ENCODE measurements around the gene ITGAX.

ITGAX gene

DNA sequence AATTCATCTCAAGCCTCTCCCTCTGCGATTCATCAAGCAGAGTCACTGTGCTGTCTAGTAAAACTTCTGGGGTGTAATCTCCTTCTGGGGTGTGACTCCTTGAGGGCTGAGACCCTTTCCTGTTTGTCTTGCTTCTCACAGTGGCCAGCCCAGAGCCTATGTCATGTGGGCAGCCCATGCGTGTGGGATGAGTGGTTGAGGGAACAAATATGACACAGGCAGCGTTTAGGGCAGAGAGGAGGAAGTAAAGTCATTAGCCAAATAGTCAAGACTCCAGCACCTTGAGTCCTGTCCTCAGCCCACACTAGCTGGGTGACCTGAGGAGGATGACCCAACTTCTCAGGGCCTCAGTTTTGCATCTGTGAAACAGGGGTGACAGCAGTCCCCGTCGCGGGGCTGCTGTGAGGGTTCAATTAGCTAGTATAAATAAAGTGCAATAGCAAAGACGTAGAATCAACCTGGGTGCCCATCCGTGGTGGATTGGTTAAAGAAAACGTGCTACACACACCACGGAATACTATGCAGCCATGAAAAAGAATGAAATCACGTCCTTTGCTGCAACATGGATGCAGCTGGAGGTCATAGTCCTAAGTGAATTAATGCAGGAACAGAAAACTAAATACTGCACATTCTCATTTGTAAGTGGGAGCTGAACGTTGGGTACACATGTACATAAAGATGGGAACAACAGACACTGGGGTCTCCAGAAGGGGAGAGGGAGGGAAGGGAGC is 4.5 kb upstream of the ITGAX start:
- no peak for DNase-seq

DNA sequence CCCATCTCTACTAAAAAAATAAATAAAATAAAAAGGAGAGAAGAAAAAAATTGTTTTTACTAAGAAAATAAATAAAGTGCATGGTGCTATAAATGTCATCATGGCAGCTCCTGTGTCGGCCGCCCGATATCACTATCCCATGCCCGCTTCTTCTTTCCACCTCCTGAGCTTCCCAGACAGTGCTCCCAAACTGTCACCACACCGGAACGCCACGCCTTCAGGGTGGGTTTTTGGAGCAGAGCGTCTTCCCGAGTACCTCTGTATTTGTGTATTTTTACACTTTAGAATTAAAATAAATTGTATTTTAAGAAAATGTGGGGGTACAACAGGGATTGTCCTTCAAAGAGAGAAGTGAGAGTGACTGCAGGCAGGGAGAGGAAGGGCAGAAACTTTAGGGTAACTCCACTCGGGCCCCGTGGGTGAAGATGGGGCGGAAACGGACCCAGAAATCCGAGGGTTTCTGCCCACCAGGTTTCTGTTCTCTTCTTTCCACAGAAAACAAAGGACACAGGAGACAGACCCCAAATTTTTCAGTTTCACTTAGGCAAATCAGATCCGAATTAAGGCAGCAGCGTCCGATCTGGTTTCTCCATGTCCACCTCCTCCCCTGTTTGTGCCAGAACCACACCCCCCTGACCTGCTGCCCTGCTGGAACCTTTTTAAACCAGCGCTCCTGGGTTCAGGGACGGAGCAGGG is 3.6 kb upstream of the ITGAX start:
- DNase-seq = no peak

DNA sequence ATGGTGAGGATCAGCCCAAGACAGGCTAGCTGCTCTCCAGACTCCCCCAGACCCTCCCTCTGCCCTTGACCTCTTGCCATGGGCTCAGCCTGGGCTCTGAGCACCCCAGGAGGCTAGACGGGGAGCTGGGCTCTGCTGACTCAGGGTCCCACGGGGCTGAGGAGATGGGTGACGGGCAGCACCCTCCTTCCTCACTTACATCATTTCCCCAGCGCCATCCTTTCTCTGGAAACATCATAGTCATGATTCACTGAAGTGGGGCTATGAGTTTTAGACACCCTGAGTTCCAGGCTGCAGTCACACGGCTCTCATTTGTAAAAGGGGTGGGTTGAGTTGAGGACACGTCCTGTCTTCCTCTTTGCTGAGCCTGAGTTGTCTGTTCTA is 3.0 kb upstream of the ITGAX start:
- DNase-seq = no peak

DNA sequence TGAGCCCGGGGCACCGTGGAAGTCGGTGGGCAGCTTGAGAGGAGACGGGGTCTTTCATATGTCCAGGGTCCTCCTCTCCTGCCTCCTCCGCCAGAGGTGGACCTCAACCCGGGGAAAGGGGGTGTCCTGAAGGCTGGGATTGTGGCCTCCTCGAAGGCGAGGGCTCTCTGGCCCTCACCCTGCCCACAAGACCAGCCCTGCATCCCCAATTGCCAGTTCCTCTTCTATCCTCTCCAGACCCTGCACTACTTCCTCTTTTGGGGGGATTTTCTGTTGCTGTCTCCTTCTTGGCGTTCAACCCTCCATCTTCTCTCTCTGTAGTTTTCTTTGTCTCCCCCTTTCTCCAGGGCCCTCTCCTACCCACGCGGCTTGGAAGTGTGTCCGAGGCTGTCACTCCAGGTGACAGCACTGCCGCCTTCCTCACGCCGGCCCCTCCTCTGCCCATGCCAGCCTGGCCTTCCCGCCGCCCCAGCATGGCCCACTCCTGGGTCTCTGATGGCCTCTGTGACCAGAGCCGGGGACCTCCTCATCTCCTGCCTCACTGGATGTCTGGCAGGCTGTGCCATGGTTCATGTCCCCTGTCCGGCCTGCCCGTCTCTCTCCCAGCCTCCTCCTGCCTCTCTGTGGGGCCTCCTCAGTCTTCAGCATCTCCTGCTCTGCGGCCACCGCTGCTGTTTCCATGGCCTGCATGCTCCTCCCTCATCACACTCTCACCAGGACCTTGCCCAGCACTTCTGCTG is 2.4 kb upstream of the ITGAX start:
- DNase-seq = peak; percentile 71

DNA sequence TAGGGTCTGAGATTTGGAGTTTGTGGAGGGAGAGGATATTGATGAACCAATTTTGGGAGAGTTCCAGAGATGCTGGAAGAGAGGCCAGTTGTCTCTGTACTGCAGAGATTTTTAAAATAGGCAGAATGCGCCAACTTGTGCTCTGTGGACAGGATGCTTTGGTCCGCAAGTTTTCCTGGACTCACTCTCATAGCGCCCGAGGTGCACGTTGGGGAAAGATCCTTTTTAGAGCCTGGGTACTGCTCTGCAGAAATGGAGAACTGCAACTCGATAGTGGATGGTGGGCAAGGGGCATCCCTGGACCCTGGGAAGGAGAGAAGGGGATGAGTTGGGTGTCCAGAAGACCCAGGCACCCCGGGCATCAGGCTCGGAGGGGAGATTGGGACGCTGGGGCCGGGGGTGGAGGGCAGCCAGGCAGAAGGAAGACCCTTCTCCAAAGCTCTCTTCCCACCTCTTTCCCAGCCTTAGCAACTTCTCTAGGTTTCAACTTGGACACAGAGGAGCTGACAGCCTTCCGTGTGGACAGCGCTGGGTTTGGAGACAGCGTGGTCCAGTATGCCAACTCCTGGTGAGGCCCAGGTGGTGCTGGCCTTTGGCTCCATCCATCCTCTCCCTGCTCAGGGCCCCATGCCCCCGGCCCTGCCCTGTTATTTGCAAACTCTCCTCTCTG is 590 bp downstream of the ITGAX start:
- DNase-seq = no peak

DNA sequence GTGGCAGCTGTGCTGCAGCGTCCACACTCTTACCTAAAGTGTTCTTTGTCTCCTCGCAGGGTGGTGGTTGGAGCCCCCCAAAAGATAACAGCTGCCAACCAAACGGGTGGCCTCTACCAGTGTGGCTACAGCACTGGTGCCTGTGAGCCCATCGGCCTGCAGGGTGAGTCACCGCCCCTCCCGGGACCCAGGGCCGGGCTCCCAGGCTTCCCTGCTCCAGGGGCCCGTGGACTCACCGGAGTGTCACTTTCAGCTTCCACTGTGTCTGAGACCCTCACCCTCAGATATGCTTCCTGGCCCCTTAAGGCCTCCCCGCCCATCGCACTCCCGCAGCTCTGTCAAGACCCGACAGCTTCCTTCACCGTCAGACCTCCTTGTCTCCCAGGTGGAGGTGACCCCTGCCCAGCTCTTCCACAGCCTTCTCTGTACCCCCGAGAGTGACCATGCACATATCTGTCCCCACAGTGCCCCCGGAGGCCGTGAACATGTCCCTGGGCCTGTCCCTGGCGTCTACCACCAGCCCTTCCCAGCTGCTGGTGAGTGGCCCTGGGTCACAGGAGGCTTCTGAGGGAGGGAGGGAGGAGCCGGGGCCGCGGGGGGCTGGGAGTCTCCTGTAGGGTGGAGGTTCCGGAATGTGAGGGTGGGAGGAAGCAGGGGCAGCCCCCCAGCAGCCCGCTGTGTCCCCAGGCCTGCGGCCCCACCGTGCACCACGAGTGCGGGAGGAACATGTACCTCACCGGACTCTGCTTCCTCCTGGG is 1.8 kb downstream of the ITGAX start:
- no peak for DNase-seq

DNA sequence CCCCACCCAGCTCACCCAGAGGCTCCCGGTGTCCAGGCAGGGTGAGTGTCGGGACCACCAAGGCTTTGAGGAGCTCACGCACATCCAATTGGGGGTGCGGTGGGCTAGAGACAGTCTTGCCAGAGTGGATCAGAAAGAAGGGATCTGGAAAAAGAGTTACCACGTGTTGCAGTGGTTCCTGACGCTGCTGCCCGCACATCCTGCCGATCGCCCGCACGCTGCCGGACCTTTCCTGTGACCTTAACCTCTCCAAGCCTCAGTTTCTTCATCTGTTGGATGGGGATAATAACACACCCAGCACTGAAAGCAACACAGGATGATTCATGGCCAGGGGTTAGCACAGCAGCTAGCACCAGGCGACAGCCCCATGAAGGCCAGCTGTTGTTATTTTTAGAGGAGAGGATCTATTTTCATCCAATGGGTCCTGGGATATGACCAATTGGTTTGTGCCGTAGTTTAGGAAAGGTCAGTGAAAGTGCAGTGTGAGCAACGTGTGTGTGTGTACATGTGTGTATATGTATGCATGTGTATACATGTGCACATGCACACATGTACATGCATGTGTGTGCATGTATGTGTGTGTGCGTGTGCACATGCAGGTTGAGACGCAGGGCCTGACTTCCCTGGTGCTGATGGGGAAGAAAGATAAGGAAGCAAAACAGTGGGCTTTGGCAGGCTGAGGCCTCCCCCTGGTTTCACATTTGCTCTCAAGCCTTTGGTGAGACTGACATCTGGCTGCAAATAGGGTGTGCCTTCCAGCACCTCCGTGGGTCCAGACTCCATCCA is 2.5 kb downstream of the ITGAX start:
- DNase-seq = no peak

DNA sequence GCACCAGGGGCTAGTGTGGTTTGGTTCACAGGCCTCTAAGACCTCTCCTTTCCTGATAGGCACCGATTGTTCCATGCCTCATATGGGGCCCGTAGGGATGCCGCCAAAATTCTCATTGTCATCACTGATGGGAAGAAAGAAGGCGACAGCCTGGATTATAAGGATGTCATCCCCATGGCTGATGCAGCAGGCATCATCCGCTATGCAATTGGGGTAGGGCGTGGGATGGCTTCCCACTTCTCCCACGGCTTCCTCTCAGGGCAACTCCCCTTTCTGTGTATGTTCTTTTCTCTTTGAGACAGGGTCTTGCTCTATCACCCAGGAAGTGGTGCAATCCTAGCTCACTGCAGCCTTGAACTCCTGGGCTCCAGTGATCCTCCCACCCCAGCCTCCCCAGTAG is 5.3 kb downstream of the ITGAX start:
- DNase-seq = no peak

DNA sequence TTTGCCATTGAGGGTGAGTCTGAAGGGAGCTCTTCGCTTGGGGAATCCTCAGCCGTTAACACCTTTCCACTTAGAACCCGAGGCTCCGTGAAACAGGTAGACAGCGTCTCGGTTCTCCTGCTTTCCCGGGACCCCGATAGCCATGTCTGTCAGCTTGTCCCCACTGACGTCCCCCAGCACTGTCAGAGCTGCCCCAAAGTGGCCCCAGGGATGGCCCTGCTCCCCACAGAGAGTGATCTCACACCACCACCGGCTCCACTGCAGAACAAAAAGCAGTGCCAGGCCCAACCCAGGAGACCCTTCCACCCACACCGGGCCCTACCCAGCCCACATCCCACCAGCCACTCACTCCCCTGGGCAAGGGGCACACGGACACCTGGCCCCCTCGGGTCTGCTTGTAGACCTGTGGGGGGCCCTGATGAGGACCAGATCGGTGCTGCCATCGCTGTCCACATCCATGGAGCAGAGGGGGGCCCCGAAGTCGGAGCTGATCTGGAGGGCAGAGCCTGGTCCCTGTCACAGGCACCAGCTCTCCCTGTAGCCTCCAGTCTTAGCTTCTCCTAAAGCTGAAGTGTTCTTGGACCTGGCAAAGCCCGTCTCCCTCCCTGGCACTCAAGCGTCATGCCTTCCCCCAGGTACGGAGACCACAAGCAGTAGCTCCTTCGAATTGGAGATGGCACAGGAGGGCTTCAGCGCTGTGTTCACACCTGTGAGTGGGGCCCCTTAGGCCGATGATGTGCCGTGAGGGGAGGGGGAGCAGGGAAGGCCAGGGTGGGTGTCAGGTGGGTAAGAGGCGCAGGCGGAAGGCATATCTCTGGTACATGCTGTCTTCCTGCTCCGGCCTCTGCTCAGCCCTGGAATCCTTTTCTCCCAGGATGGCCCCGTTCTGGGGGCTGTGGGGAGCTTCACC is 6.5 kb downstream of the ITGAX start:
- no peak for DNase-seq

DNA sequence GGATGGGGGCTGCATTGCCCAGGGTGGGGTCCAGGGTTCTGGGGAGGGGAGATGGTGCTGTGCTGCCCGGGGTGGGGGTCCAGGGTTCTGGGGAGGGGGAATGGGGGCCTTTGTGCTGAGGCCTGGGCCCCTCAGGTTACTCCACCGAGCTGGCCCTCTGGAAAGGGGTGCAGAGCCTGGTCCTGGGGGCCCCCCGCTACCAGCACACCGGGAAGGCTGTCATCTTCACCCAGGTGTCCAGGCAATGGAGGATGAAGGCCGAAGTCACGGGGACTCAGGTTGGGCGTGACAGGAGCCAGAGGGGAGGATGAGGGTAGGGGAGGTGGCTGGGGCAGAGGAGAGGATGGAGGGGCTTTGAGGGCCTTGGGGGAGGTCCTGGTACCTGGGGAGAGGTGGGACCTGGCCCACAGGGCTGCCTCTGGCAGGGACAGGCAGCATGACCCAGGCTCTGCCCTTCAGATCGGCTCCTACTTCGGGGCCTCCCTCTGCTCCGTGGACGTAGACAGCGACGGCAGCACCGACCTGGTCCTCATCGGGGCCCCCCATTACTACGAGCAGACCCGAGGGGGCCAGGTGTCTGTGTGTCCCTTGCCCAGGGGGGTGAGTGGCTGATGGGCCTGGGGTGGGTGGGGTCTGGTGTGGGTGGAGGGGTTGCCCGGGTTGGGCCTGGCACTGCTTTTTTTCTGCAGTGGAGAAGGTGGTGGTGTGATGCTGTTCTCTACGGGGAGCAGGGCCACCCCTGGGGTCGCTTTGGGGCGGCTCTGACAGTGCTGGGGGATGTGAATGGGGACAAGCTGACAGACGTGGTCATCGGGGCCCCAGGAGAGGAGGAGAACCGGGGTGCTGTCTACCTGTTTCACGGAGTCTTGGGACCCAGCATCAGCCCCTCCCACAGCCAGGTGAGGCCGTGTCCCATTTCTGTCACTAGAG is 7.8 kb downstream of the ITGAX start:
- no peak for DNase-seq

DNA sequence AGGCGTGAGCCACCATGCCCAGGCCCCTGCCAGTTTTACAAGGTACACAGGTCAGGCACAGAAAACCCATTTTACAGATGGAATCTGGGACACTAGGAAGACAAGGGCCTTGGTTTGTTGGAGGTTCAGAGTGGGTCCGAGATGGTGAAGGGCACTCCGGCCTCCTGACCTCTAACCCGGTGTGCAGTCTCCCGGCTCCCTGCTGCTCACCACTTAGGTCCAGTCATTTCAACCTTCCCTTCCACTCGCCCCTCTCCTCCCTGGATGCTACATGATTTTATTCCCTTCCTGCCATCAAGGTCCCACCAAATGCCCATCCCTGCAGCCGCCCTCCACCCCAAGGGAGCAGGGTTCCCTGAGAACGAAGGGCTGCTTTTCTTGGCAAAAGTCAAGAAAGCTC is 8.7 kb downstream of the ITGAX start:
- no peak for DNase-seq

DNA sequence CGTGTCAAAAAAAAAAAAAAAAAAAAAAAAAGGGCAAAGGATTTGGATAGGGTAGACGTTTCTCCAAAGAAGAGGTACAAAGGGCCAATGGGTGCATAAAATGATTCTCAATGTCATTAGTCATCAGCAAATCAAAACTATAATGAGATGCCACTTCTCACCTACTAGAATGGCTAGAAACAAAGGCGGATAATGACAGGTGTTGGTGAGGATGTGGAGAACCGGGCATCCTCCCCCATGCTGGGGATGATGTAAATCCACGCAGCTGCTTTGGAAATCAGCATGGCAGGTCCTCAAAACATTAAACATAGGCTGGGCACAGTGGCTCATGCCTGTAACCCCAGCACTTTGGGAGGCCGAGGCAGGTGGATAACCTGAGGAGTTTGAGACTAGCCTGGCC is 9.4 kb downstream of the ITGAX start:
- DNase-seq = no peak

DNA sequence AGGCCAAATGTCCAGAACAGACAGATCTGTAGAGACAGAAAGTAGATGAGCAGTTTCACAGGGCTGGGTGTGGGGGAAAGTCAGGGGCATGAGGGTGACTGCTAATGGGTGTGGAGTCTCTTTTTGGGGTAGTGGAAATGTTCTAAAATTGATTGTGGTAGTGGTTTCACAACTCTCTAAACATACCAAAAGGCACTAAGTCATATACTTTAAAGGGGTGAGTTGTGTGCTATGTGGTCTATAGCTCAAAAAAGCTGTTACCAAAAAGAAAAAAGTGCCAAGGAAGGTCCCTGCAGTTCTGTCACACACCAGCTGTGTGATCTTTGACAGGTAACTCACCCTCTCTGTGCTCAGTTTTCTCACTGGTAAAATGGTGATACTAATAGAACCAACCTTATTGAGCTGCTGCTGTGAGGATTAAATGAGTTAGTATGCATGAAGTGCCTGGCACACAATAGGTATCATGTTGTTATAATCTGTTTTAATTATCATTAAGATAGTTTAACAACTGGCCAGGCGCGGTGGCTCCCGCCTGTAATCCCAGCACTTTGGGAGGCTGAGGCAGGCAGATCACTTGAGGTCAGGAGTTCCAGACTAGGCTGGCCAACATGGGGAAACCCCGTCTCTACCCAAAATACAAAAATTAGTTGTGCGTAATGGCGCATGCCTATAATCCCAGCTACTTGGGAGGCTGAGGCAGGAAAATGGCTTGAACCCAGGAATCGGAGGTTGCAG is 10.3 kb downstream of the ITGAX start:
- DNase-seq = no peak

DNA sequence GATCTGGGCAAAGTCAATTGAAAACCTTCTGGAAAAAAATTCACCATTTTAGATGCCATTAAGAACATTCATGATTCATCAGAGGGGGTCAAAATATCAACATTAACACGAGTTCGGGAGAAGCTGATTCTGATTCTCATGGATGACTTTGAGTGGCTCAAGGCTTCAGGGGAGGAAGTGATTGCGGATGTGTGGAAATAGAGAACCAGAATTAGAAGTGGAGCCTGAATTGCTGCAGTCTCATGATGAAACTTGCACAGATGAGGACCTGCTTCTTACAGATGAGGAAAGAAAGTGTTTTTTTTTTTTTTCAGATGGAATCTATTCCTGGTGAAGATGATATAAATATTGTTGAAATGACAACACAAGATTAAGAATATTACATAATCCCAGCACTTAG is 12.9 kb downstream of the ITGAX start:
- peak; percentile 44 for DNase-seq

DNA sequence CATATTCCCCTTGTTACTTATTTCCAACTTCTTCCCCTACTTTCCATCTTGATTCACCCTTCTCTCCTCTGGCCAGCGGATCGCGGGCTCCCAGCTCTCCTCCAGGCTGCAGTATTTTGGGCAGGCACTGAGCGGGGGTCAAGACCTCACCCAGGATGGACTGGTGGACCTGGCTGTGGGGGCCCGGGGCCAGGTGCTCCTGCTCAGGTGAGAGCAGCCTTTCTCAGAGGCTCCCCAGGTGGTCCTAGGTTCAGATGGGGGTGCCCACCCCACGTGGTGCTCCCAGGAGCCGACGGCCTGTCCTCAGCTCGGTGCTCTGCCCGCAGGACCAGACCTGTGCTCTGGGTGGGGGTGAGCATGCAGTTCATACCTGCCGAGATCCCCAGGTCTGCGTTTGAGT is 16.0 kb downstream of the ITGAX start:
- no peak for DNase-seq

DNA sequence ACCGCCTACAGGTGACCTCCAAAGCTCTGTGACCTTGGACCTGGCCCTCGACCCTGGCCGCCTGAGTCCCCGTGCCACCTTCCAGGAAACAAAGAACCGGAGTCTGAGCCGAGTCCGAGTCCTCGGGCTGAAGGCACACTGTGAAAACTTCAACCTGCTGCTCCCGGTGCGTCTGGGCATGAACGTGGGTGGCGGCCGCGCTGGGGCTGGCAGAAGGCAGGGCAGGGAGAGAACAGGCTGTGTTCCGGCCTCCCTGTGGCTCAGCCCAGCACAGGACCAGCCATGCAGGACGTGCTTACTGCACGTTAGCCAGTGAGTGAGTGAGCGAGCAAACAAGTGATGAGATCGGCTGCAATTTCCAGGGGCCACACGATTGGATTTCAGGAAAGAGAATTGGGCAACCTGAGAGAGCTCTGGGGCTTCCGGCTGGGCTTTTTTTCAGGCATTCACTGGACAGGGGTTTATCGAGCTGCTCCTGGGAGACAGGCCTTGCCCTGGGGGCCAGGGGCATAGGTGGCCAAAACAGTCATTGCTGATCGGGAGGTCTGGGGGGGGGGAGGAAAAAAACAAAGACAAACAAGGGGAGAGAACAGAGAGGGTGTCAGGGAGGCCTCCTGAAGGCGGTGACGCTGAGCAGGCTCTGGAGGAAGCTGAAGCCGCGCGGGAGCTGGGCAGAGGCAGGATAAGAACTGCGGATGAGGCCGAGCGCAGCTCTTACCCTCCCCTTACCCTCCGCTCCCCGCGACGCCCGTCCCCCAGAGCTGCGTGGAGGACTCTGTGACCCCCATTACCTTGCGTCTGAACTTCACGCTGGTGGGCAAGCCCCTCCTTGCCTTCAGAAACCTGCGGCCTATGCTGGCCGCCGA is 16.9 kb downstream of the ITGAX start:
- no peak for DNase-seq

DNA sequence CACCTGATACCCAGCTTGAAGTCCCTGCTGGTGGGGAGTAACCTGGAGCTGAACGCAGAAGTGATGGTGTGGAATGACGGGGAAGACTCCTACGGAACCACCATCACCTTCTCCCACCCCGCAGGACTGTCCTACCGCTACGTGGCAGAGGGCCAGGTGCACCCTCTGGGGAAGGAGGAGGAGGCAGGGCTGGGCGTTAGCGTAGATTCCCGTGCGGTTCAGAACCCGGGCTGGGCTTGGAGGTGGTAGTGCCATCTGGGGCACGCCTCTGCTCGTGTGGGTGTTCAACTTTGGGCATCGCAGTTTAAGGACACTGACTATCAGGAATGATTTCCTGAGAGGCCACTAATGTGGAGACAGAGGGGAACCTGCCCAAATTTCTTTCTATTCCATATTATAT is 18.3 kb downstream of the ITGAX start:
- DNase-seq = no peak

DNA sequence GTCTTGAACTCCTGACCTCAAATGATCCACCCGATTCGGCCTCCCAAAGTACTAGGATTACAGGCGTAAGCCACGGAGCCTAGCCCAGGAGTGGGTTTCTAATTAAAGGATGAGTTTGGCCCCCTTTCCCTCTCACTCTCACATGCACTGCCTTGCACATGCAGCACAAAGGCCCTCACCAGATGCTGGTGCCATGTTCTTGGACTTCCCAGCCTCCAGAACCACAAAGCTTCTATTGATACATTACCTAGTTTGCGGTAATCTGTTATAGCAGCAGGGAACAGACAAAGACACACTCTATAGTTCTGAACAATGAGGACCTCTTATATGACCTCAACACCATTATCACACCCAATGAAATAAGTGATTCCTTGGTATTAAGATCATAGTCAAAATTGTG is 20.3 kb downstream of the ITGAX start:
- no peak for DNase-seq
